Right lobe of liver (tissue), 4 donors: ENCODE results near the gene SLC39A13.

ENCODE experiments used
- CTCF ChIP-seq, 4 donors: fragments of 200-600 bp in 3 of 4; fragments of 450-650 bp in 1 of 4; IDR thresholded peaks; one replicate each; pipeline versions ENCODE4 v1.5.1 to v1.8.0; 2016 to 2022; ENCODE audit warnings: antibody characterized with exemption in 4 of 4, mild to moderate bottlenecking in 2 of 4
- POLR2A ChIP-seq: fragments of 450-650 bp; IDR thresholded peaks from one replicate; pipeline ENCODE4 v1.6.1; 2017; ENCODE audit warnings: antibody characterized with exemption, mild to moderate bottlenecking
- donor health status: DM: no; HTN: no; CAD: no.
- donor health status: DM: no; HTN: no; CAD: no.
- donor health status: DM: no; HTN: yes; CAD: no.

- TF ChIP-seq CTCF (IDR thresholded peaks at IDR 0.05): no peak
- TF ChIP-seq POLR2A: no peak
Measured at GRCh38 chr11:47375020-47375419, 33.4 kb upstream of the SLC39A13 start.
